D721Med (cell line): ENCODE data around the gene U2AF1L4.

Source experiments
- DNase-seq: peaks from one replicate; pipeline ENCODE4 v3.0.0; 2011; ENCODE audit warnings: low spot score; ENCODE audit not compliant: insufficient read length
- FAIRE-seq: peaks from 2 replicates; lab custom pipeline; 2011; peaks lifted over from hg19 to GRCh38; lab: Jason Lieb, UNC
- CTCF ChIP-seq: IDR thresholded peaks from 2 replicates; pipeline ENCODE4 v1.5.1; 2012; ENCODE audit warnings: mild to moderate bottlenecking, control low read depth; ENCODE audit not compliant: insufficient read depth; ENCODE audit errors: missing control alignments

U2AF1L4 gene

GRCh38 chr19:35755131-35755549 lies 9.9 kb upstream of the U2AF1L4 start:
- no peak for DNase-seq
- no peak for TF ChIP-seq CTCF
- no peak for FAIRE-seq

- TF ChIP-seq CTCF, result no peak
- no peak for FAIRE-seq
- no peak for DNase-seq
Measured at GRCh38 chr19:35754370-35755130, 9.3 kb upstream of the U2AF1L4 start.

- TF ChIP-seq CTCF, result no peak
- no peak for FAIRE-seq
Measured at GRCh38 chr19:35753634-35754369, 8.6 kb upstream of the U2AF1L4 start.

DNA sequence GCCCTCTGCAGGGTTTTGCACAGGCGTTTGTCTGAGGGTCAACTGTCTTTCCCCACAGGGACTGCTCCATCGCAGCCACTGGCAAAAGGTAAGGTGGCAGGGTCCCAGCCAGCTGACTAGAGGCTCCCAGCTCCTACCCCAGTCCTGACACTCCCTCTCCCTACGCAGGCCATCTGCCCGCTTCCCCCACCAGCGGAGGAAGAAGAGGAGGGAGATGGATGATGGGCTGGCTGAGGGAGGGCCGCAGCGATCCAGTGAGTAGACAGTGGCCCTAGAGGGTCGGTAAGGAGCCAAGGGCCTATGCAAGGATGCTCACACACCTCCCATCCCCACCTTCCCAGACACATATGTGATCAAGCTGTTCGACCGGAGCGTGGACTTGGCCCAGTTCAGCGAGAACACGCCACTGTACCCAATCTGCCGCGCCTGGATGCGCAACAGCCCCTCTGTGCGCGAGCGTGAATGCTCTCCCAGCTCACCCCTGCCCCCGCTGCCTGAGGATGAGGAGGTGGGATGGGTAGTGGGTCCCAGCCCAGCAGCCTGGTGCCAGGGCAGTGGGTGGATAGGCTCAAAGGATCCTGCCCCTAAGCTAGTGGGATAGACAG lies 7.6 kb upstream of the U2AF1L4 start:
- no peak for DNase-seq
- no peak for TF ChIP-seq CTCF
- no peak for FAIRE-seq

More at GRCh38 chr19:35753634-35754369, 8.6 kb upstream of the U2AF1L4 start:
- no peak for DNase-seq

DNA sequence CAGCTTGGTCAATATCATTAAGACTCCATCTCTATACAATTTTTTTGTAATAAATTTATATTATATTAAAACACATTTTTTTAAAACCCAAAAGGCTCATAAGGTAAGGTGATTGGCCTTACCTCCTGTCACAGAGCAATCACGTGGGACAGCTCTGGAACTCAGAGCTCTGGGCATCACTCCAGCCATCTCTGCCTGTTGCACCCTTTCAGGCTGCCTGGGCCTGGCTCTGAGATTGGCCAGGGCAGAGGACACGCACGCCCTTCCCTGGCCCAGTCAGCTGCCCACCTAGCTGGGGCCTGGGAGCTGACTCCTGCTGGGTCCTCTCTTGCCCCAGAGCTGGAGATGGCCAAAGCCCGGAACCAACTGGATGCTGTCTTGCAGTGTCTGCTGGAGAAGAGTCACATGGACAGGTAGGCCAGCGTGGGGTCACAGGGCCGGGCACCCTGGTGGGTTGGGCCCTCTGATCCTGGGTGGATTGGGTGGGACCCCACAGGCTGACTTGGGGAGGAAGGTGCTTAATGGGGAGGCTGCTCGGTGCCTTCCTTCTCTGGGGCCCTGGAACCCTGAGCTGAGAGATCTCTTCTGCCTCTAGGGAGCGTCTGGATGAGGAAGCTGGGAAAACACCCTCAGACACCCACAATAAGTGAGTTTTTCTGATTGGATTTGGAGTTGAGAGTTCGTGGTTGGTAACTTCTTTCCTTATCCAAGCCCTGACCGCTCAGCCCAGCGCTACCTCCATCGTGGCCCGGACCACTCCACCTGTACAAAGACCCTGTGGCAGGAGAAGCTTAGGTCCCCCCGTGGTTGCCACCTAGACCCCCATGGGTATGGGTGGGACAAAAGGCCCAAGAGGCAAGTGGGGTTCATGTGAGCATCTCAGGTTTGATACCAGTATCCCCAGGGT lies 6.9 kb upstream of the U2AF1L4 start:
- DNase-seq, result no peak
- no peak for FAIRE-seq
- no peak for TF ChIP-seq CTCF

DNA sequence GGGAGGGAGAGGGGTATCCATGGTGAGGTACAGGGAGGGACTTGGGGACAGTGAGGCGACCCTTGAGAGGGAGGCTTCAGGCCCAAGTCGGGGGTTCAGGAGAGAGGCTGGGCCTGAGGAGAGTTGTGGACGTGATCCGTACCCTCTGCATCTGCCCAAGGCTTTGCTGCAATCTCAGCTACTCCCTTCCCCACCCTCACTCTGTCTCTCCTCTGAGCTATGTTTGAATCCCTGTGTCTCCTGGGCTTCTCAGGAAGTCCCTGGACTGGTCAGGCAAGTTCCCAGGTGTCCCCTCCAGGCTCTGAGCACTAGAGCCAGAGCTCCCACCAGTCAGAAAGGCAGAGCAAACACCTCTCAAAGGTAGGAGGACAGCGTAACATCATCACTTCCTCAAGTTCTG lies 4.9 kb upstream of the U2AF1L4 start:
- DNase-seq (no peak), FAIRE-seq (no peak)
- TF ChIP-seq CTCF, result no peak
